NCI-H510A treated with DMSO at 0.1 percent for 48 hours (cell line): ENCODE data around the gene TLDC2.
"Not testable (repeated sequence)": the region's sequence is repeated elsewhere in the genome, so short reads cannot be mapped to it uniquely, and the experiment has no call there.

Experiments
- DNase-seq: peaks from one replicate; lab custom pipeline; 2025; lab: John Stamatoyannopoulos, UW

The TLDC2 gene

DNA sequence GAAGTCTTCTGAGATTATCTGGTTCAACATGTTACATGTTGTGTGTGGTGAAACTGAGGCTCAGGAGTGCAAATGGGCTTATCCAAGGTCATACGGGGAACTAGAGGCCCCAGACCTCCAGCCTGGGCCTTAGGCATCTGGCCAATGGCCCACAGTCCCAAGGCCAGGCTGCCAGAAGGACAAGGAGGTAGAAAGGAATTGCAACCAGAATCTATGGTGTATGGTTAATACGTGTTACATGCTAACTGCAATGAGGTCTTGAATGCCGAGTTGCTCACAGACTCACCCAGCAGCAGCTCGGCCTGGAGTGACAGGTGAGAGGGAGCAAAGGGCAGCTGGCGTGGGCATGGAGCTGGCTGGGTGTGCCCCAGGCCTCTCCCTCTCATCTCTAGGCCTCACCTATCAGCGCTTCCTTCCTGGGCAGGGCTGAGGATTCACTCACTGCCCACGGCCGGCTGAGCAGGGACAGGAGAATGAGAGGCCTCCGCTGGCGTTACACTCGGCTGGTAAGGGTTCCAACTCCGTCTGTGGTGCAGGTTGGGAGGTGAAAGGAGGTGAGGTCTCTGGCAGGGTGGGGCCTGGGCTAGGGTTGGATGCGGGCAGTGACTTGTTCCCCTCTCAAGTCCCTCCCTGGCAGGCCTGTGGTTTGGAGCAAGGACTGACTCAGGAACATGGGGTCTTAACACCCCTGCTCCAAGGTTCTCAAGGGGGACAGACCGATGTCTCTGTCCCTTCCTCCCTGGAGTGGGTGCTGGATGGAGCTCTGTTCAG, at the start of gene TLDC2:
TSS of gene TLDC2 (plus strand) at position 437 of the 771 bp plus-strand sequence. CDS start at position 474, 37 bp downstream.
- peak; percentile 79 for DNase-seq

DNA sequence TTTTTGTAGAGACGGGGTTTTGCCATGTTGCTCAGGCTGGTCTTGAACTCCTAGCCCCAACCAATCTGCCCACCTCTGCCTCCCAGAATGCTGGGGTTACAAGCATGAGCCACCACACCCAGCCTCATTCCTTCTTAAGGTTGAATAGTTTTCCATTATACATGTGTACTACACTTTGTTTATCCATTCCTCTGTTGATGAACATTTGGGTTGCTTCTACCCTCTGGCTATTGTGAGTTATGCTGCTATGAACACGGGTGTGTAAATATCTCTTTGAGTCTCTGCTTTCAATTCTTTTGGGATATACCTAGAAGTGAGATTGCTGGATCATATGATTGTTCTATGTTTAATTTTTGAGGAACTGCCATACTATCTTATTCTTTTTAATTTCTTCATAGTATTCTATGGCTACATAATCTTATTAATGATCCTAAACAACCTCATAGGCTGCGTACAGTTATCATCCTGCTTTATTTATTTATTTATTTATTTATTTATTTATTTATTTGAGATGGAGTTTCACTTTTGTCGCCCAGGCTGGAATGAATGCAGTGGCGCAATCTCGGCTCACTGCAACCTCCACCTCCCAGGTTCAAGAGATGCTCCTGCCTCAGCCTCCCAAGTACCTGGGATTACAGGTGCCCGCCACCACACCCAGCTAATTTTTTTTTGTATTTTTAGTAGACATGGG, 49.2 kb upstream of the TLDC2 start:
- DNase-seq = no peak

DNA sequence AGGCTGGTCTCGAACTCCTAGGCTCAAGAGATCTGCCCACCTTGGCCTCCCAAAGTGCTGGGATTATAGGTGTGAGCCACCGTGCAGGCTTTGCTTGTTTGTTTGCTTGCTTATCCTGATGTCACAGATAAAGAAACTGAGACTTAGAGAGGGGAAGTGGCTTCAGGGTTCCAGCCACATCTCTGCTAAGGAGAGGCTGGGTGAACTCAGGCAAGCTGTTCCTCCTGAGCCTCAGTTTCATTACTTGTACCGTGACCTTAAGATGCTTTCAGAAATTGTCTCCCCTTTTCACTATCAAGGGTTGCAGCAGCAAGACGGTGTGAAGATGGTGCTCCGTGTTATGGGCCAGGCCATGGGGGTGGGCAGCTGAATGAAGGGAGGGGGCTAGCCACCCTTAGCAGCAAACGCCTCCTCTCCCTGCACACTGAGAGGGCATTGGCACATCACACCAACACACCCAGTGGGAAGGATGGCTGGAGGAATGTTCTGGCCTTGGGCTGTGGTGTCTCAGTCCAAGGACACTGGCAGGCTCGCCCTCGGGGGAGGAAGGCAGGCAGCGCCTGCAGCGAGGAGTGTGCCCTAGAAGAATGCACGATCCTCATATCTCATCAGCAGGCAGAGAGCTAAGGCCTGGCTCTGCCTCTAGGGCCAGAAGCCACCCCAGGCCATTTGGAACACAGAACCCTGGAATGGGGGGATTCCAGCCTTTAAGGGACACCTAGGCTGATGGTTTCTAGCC, 48.2 kb upstream of the TLDC2 start:
- DNase-seq = no peak

DNA sequence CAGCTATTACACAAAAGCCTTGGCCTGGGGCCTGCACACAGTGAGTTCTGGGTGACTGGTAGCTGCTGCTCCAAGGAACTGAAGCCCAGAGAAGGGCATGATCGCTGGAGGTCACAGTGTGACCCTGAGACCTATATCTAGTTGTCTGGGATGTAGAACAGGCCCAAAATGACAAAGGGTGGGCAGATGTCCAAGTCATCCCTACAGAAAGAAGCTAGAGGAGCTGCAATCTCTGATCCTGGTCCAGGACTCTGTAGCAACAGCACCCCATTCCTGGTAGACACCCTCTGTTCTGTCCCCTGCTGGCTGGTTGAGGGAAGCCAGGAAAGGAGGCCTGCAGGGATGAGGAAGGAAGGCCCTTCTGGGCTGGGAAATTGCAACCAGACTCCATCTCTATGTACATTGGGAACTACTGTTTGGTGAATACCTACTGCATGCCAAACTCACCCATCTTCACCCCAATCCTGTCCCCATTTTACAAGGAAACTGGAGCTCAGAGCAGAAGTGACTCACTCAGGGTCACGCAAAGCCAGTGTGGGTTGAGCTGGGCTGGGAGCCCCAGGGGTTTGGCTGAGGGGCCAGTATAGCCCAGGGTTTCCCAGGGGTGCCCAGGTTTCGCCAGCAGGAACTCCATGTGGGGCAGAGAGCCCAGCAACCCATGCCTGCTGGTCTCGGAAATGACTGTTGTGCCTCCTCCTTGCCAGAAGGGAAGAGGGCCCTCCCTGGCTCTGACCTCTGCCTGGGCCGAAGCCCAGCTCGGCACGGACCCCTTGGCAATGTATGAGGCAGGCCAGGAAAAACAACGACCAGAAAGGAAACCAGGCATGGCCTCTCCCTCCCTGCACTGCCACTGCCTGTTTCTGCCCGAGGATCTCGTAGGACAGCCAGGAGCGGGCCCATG, 44.9 kb upstream of the TLDC2 start:
- no peak for DNase-seq

DNA sequence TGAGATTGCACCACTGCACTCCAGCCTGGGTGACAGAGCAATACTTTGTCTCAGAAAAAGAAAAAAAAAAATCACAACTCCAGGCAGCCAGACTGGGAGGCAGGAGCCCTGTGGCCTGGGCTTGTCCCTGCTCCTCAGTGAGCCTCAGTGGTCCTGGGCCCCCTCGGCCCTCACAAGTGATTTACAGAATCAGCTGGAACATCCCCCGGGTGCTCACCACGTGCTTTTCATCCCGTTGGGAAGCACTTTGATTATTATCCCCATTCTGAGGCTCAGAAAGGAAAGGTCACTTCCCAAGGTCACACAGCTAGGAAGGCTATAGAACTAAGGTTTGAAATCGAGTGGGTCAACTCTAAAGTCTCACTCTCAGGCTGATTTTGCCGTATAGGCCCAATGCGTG, 43.1 kb upstream of the TLDC2 start:
- DNase-seq = no peak

DNA sequence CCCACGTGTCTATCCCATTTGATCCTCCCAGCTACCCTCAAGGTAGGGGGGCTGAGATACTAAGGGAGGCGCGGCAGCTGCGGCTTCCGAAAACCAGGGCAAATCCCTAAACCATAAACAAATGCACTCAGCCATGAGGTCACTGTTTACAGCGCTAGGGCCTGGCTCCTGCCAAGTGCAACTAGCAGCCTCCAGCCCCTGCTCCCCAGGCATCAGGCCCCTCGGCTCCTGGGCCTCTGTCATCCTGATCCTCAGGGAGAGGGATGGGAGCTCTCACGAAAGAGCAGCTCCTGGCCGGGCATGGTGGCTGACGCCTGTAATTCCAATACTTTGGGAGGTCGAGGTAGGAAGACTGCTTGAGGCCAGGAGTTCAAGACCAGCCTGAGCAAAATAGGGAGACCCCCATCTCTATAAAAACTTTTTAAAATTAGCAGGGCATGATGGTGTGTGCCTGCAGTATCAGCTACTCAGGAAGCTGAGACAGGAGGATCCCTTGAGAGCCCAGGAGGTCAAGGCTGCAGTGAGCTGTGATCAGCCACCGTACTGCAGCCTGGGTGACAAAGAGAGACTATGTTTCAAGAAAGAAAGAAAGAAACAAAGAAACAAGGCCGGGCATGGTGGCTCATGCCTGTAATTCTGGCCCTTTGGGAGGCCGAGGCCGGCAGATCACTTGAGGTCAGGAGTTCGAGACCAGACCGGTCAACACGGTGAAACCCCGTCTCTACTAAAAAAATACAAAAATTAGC, 42.5 kb upstream of the TLDC2 start:
- DNase-seq = no peak

DNA sequence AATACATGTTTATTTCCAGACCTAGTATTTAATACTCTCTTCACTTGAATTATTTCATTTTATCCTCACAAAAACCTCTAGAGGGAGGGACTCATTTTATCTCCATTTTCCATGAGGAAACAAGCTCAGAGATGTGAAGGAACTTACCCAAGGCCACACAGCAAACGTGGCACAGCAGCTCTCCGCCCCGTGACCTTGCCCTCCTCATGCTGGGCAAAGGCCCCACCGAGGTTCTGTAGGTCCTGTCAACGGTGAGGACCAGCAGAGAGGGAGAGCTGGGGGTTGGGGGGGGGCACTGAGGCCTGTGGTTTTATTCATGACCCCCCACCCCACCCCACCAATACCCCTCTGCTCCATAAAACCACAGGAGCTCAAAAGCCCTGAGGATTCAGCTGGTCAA, 40.9 kb upstream of the TLDC2 start:
- DNase-seq = no peak

DNA sequence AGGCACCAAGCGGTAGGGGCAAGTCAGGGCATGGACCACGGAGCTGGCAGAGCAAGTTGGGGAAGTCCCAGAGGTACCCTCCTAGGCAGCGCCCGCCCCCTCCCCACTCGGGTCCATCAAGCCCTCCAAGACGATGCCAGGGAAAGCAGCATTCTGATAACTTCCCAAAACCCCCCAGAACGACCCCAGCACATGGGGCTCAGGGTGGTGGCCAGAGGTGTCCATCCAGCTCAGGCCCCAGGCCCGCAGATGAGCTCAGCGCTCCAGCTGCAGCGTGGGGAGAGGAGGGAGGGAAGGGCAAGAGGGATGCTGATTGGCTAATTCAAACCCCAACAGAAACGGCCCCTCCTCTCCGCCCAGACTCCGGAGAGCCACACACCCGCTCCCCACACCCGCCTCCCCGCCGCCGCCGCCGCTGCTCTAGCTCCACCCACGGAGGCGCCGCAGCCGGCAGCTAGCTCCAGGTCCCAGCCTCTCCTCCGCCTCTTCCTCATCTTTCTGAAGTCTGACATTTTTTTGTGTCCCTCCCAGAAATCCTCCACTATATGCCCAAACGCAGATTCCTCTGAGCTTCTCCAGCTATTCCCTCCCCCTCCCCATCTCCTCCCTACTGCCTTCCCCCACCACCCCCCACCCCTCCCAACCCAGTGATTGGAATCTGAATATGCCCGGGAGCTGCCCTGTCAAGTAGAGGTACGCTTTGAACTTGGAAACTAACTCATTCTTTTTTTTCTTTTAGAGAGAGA, 40.3 kb upstream of the TLDC2 start:
- DNase-seq = peak; percentile 88

DNA sequence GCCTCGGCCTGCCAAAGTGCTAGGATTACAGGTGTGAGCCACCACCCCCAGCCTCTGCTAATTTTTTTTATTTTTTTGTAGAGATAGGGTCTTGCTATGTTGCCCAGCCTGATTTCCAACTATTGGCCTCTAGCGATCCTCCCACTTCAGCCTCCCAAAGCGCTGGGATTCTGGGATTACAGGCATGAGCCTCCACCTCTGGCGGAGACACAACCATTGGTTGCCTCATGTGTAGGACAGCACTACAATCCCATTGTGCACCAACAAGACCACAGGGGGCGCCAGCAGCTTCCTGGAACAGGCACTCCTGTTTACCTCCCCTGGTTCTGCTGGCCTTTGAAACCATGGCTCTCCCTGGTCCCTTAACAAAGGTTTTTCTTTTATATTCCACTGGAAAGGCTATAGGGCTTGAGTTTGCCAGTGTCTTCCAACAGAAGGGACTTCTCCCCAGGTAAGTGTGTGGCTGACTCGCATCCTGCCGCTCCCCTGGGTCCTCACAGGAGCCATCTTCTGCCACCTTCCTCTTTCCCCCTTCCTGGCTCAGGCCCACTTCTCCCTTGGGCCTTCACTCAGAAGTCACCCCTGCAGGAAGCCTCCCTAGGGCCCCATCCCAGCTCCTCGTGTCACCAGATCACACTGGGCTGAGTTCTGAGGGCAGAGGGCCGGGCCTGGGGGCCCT, 39.2 kb upstream of the TLDC2 start:
- peak; percentile 30 for DNase-seq

DNA sequence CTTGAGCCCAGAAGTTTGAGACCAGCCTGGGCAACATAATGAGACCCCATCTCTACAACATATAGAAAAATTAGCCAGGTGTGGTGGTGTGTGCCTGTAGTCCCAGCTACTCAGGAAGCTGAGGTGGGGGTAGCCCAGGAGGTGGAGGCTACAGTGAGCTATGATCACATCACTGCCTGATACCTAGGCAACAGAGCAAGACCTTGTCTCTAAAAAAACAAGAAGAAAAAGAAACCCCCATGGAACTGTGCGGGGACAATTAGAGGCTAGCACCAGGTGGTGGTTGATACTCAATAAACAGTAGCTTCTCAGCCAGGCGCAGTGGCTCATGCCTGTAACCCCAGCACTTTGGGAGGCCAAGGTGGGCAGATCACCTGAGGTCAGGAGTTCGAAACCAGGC, 37.6 kb upstream of the TLDC2 start:
- DNase-seq = not testable (repeated sequence)

DNA sequence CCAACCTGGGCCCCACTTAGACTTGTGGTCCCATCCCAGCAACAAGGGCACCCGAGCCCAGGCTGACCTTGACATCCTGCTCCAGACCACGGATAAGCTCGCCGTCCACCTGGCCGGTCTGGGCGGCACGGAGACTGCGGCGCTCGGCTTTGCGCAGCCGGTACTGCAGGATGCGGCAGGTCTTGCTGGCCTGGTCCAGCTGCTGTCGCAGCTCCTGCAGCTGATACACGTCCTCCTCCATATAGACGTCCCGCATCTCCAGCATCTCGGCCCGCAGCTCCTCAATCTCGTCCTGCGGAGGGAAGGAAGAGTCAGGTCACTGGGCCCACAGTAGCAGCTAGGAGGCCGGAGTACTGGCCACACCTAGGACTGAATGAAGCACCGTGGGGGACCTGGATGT, 36.8 kb upstream of the TLDC2 start:
- no peak for DNase-seq

DNA sequence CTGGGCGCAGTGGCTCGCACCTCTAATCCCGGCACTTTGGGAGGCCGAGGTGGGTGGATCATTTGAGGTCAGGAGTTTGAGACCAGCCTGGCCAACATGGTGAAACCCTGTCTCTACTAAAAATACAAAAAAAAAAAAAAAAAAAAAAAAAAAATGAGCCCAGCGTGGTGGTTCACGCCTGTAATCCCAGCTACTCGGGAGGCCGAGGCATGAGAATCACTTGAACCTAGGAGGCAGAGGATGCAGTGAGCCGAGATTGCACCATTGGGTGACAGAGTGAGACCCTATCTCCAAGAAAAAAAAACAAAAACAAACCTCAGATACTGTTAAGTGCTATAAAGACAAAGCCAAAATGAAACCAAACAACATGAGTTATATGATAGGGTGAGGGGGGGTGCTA, 34.9 kb upstream of the TLDC2 start:
- DNase-seq = not testable (repeated sequence)

DNA sequence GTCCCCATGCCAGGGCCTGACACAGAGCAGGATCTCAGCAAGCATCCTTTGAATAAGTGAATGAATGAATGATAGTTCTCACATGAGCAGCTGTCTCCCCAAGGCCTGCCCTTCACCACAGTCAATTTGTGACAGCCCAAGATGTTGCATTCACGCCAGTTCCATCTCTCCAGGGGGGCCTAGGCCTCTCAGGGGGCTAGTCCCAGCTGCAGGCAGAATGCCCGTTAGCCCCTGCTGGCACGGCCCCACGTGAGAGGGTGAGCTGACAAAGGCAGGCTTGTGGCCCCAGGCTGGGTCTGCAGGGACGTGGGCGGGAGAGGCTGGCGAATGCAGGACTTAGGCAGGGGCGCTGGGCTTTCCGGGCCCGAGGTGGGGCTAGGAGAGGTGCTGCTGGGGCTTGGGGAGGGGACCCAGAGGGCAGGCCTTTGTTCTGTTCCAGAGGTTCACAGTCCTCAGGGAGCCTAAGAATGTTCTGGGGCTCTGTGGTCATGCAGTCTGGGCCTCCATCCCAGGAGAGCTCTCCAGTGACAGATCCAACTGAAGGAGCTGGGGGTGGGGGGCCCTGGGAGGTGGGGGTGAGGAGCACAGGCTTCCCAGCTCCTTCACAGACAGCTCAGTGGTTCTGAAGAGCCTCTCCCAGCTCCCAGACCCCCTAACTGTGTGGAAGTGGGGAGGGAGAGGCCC, 30.5 kb upstream of the TLDC2 start:
- no peak for DNase-seq

DNA sequence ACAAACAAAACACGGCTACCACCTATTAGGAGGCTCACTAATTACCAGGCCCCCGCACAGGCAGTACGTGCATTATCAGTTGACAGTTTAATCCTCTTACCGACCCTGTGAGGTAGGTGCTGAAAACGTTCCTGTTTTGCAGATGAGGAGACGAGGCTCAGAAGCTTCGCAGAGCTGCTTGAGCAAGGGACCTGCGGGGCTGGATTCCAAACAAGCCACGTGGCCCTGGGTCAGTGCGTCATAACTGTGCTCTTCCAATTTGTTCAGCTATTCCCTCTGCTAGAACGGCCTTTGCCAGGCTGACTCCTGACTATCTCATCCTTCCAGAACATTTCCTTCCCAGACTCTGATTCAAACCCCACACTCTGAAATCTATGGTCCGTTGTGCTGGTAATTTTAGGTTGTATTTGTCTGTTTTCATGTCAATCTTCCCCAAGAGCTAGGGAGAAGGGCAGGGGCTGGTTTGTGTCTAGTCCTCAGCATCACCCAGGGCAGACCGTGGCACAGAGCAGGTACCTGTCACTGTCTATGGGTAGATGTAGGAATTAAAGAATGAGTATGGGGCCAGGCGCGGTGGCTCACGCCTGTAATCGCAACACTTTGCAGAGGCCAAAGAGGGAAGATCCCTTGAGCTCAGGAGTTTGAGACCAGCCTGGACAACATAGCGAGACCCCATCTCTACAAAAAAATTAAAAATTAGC, 28.8 kb upstream of the TLDC2 start:
- no peak for DNase-seq

DNA sequence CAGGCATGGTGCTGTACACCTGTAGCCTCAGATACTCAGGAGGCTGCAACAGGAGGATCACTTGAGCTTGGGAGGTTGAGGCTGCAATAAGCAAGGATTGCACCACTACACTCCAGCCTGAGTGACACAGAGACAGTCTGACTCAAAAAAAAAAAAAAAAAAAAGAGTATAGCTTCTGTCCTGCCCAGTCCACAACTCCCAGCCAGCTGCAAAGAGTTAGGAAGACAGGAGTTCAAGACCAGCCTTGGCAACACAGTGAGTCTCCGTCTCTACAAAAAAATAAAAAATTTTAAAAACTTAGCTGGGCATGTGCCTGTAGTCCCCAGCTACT, 28.3 kb upstream of the TLDC2 start:
- no peak for DNase-seq

DNA sequence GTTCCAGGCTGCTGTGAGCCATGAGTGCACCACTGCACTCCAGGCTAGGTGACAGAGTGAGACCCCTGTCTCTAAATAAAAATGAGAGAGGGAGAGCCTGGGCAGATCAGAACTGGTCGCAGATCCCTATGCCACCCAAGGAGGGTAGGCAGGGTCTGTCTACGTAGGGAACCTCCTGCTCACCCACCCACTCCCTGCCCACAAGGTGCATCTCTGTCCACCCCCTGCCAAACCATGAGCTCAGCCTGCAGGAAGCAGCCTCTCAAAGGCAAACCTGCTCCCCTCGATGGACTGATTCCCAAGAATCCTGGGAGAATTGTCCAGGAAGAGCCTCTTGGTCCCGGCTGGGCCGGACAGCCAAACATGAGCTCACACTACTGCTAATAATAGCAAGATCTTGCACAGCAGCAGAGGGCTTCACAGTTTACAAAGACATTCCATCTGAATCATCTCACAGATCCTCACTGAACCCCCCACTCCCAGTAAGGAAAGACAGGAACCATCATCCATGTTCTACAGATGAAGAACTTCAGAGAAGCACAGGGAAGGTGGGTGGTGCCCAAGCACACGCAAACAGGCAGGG, 27.8 kb upstream of the TLDC2 start:
- no peak for DNase-seq

DNA sequence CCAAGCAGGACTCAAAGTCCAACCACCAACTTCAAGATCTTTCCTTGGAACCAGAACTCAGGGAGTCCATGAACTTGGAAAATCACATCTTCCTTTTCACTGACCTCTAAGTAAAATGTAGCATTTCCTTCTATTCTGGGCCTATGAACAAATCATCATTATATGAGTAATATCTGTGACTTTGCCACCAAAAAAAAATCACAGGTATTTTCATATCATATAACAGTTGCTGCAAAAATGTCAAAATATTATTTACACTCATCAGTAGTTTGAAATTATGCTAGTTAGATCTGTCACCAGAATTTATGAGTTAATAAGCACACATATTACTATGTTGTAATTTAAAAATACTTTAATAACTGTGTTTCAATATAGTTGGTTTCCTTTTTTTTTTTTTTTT, 27.3 kb upstream of the TLDC2 start:
- DNase-seq = no peak

DNA sequence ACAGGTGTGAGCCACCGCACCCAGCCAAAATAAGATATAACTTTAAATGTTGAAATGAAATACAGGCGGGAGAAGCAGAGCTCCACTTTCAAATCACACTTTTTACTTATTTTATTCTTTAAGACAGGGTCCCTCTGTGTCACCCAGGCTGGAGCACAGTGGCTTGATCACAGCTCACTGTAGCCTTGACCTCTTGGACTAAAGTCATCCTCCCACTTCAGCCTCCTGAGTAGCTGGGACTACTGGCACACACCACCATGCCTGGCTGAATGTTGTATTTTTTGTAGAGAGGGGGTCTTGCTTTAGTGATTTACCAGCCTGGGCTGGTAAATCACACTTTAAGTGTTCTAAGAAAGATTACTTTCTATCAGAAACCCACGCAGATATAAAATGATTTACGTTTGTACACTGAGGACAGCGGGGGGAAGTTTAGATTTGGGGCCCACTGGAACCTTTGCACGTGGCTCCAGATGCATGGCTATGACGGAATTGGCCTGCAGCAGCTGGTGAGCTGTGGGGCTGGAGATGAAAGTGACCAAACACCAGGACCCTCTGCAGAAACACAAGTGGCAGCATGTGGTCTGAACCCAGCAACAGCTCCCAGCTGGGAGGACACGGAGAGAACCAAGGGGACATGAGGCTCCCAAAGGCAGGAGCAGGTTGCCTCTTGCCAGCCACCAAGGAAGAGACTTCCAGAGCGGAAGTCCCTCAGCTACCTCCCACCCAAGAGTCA, 26.4 kb upstream of the TLDC2 start:
- DNase-seq = no peak
